ENCODE measurements around the gene NADK. TPM values are rescaled to one million over a fixed set of nuclear protein-coding genes. Genes with fewer than 3 reads are reported as not detected.
"Not testable (repeated sequence)": the region's sequence is repeated elsewhere in the genome, so short reads cannot be mapped to it uniquely, and the experiment has no call there.

The NADK gene
- total RNA-seq, 1 donor from 2014 or later: 84.6 TPM

DNA sequence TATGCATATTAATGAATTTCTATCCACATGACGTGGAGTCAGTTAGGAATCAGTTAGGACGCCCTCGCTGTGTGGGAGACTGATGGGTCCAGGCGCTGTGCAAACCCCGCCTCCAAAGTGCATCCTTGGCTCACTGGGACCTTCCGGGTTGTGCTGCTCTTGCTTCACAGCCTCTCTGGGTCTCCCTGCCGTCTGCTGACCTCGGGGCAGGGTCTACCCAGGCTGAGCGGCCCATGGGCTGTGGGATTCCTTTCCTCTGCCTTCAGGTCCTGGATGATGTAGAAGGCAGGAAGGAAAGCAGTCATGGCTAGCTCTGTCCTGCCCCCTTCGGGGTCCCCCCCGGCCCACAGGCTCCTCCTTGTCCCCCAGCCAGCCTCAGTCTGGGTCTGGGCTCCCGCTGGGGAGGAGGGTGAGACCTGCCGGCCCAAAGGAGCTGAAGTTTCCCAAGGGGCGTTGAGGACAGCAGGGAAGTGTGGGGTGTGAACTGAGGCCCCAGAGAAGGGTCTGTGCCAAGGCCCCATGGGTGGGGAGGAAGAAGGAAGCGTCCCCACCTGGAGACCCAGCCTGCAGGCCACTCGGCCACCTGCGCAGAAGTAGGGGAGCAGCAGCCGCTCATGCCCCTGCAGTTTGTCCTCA, 29.5 kb downstream of the NADK start:
- intact Hi-C loops (cut with micrococcal nuclease): loop anchor here (10.0 kb wide), 1 partner anchor 54 kb away; the partner anchor contains the start of gene SLC35E2B

DNA sequence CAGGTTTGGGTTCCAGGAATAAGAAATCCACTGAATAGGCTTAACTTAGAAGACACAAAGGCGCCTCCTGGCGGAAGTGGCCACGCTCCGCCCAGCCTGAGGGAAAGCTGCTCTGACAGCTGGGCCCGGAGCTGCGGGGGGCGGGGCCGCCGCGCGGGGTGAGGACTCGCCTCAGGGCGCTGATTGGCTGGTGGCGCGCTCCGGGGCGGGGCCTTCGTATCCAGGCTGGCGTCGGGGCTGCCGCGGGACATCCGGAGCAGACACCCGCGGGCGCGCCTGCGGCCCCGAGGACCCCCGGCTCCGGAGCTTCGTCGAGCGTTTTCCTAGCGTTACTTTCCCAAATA, 31.7 kb downstream of the NADK start:
- intact Hi-C loops (cut with micrococcal nuclease): loop anchor here (10.0 kb wide), 1 partner anchor 52 kb away; the partner anchor contains the start of gene SLC35E2B

DNA sequence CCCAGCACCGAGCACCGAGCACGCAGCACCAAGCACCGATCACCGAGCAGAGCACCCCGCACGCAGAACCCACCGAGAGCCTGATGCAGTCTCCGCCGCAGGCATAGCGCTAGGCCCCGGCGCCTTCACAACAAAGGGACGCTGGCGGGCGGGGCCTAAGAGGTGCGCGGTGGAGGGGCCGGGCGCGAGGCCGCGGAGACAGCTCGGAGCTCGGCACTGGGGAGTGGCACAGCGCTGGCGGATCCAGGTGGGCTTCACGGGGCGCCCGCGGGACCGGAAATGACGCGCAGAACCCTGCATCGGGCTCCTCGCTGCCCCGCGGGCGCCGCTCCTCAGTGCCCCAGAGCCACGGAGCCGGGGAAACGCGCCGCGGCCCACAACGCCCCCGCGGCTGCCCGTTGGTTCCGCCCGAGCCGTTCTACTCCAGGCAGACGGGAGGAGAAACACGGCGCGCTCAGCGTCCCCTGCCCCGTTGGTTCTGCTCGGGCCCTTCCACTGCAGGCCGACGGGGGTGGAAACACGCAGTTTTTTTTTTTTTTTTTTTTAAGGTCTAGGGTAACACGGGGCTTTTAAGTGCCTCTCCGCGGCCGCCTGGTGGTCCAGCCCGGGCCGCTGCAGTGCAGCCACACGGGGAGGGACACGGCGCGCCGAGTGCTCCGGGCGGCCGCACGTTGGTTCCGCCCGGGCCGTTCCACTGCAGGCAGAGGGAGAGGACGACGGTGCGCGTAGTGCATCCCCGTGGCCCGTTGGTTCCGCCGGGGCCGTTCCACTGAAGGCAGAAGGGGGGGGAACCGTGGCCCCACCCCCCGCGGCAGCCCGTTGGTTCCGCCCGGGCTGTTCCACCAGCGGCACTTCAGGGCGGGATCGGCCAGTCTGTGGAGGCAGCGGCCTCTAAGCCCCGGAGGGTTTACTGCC, 32.4 kb downstream of the NADK start:
- intact Hi-C loops (cut with micrococcal nuclease): loop anchor here (10.0 kb wide), 1 partner anchor 51 kb away; the partner anchor contains the start of gene SLC35E2B

- intact Hi-C loops (cut with micrococcal nuclease): loop anchor here (10.0 kb wide), 1 partner anchor 48 kb away; the partner anchor contains the start of gene SLC35E2B
These were observed 35.7 kb downstream of the NADK start for GRCh38 chr1:1742529-1742928.

DNA sequence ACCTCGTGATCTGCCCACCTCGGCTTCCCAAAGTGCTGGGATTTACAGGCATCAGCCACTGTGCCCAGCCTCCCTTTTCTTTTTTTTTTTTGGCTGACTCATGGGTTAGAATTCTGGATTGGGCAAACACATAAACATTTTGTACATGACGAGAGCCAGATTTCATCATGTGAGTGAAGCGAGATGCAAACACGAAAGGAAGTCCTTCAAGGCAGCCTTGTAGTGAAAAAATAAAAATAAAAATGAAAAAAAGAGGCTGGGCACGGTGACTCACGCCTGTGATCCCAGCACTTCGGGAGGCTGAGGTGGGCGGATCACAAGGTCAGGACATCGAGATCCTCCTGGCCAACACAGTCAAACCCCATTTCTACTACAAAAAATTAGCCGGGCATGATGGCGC, 37.3 kb downstream of the NADK start:
- intact Hi-C loops (cut with micrococcal nuclease): loop anchor here (10.0 kb wide), 1 partner anchor 46 kb away; the partner anchor contains the start of gene SLC35E2B

DNA sequence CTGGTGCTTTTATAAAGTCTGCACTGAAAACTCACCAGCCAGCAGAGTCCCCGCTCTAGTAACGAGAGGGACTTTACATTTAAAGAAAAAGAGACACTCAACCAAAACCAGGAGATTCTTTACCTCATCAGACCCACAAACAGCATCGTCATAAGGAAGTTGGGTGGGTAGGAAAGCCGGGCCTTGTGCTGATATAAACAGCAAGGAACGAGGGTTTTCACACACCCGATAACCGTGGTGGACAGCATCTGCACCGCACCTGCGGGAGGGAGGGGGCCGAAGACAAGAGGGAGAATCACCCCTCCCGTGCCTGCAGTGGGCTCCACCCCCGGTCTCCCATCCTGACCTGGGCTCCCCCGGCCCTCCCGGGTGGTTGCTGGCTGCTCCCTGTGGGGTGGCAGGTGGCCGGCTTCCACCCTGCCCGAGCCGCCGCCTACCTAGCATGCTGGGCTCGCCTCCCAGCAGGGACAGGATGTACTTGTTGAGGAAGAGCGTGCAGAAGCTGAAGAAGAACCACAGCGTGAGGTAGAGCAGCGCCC, 39.4 kb downstream of the NADK start:
- intact Hi-C loops (cut with micrococcal nuclease): not testable (repeated sequence)

DNA sequence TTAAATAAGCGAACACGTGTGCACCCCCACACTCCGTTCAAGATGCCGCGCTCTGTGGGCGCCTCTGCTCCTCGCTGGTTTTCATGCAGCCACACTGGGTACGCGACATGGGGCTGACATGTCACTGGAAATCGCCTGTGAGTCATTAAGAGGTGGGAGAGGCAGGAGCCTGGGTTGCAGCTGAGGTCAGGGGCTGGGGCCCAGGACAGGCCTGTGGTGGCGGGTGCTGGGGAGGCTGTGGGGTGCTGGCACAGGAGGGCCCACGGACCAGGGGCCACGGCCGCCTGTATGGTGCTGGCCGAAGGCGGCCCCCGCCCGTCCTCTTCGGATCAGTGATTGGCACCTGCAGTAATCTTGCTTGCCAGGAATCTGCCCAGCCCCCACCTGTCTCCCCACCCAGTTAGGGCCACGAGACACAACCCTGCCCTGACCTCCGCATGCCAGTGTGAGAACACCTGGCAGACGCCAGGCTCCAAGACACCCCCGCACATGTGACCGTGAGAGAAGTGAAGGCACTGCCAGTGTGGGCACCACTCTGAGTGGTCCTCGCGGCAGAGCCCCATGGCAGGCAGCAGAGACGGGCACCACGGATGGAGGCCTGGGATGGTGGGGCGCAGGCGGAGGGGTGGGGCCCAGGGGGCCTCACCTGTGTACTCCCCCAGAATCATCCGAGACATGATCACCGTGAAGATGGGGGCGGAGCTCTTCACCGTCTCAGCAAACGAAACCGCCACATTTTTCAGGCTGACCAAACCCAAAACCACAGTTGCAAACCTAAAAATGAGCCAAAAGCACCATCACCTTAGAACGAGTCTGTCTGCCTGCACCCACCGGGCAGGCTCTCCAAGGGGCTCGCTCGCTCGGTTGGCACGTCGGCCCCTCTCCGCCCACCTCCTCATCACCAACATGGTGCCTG, 40.3 kb downstream of the NADK start:
- intact Hi-C loops (cut with micrococcal nuclease): not testable (repeated sequence)

DNA sequence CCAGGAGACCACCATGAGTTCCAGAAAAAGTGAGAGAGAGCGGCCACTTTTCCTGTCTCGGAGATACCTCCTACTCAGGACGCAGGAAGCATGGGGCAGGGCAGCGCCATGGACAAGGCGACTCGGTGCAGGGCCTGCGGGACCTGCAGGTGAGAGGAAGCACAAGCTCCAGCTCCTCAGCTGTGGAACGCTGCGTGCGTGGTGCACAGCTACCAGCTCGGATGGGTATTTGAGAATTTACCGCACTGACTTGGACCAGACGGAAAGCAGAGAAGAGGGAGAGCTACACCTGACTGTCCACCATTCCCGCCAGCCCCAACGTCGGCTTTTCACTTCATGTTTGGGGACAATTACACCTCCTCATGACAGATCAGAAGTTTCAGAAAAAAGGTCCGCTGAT, 45.9 kb downstream of the NADK start:
- intact Hi-C loops (cut with micrococcal nuclease): no loop called here

- intact Hi-C loops (cut with micrococcal nuclease): no loop called here
These were observed 47.4 kb downstream of the NADK start for GRCh38 chr1:1730870-1731269.

DNA sequence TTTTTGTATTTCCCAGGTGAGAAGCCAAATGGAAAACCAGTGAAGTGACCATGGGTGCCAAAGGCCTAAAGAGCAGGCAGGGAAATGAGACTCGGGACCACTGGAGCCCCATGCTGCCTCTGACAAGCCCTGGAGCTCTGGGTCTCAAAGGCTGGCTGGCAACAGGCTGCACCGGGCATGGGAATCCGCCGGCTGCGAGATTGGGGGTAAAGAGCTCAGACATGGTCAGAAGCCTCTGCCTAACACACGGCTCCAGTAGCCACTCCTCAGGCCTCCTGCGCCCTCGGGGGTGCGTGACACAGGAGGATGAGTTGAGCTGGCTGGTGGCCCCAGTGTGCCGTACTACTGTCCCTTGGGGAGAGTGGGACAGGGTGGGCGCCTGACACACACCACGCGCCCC, 48.0 kb downstream of the NADK start:
- intact Hi-C loops (cut with micrococcal nuclease): not testable (repeated sequence)

GRCh38 chr1:1729116-1729816, 49.0 kb downstream of the NADK start:
- intact Hi-C loops (cut with micrococcal nuclease): not testable (repeated sequence)

- intact Hi-C loops (cut with micrococcal nuclease): not testable (repeated sequence)
These were observed 49.8 kb downstream of the NADK start for GRCh38 chr1:1728308-1729005.

- intact Hi-C loops (cut with micrococcal nuclease): not testable (repeated sequence)
These were observed 51.1 kb downstream of the NADK start for GRCh38 chr1:1727131-1727651.

- intact Hi-C loops (cut with micrococcal nuclease): not testable (repeated sequence)
These were observed 52.2 kb downstream of the NADK start for GRCh38 chr1:1726088-1726487.

DNA sequence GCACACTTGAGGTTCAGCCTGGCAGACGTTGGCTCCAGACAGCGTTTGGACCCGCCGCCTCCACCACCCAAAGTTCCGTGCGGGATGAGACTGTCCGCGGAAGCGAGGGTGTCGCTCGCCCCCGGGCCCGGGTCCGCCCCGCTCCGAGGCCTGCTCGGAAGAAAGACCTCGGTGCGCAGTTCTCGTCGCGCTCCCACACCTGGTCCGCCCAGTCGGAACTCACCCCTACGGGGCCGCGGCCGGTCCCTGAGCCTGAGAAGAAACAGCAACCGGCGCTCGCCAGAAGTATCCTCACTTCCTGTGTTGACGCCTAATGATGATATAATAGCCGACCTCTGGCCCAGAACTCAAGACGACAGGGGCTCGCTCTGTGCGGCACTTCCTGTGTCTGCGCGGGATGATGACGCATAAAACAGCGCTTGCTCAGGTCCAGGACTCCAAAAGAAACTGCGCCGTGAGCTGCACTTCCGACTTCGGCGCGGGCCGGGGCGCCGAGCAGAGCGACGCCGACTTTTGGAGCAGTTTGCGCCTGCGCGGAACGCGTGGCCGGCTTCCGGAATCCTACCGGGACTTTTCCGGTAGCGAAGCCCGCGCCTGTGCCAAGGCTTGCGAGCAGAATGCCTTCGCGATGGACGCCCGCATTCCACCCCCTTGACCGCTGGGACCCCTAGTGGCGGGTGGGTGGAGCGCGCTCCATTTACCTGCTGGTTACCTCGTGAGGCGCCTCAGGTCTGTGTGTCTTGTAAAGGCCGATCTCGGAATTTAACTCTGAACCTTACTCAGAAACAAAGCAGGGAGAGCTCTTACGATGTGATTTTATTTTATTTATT, 54.0 kb downstream of the NADK start, which contains the start of gene CDK11A:
Gene CDK11A (minus strand): TSS at position 323 of the 830 bp plus-strand sequence. CDS start 1,539 bp downstream, outside the sequence.
- intact Hi-C loops (cut with micrococcal nuclease): loop anchor here (5.0 kb wide), 1 partner anchor 183 kb away; no protein-coding TSS in a partner anchor

GRCh38 chr1:1721201-1721600, 57.1 kb downstream of the NADK start:
- intact Hi-C loops (cut with micrococcal nuclease): loop anchor here (5.0 kb wide), 1 partner anchor 186 kb away; no protein-coding TSS in a partner anchor

DNA sequence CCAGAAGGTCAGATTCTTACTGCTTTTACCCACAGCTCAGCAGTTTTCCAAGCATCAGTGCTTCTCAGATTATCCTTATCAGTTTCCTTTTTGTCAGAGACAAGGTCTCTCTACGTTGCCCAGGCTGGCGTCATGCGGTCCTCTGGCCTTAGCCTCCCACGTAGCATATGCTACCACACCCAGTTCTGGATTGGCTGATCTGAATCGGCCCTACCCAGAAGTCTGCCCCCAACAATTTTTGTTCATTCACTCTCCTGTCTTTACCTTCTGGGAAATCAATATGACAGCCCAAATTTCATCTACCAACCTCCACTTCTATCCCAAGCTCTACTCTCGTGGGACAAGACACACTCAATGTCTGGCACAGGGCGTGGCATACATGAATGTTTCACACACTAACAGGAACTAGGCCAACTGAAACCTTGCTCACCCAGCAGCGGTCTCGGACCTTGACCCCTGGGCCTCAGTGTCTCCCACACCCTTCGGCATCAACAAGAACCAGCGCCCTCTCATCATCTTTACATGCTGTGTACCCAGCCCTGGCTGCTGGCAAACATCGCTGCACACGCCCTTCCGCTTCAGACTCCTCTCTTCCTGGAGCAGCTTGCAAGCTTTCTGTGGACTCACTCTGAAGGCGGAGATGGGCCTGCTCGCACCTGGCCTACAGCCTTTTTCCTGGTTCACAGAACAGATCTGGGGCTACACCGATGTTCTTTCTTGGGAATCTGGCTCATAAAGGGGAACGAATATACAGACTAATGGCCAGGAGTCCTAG, 63.0 kb downstream of the NADK start:
- intact Hi-C loops (cut with micrococcal nuclease): not testable (repeated sequence)
